Parathyroid adenoma (tissue), 2 donors: Measurements from ENCODE around the gene WDR88.
A peak's percentile ranks its signal among the peaks of the same experiment; 100 is the strongest.

Experiments
- H2AFZ ChIP-seq: fragments of 300-600 bp; sonication (generic); one replicate; pipeline ENCODE4 v1.7.0; 2017; ENCODE audit warnings: antibody characterized with exemption, mild to moderate bottlenecking
- H3K27ac ChIP-seq: fragments of 300-600 bp; sonication (generic); one replicate; pipeline ENCODE4 v1.7.0; 2017
- H3K27me3 ChIP-seq: fragments of 300-600 bp; sonication (generic); one replicate; pipeline ENCODE4 v1.7.0; 2017; ENCODE audit warnings: low read length; ENCODE audit not compliant: control insufficient read depth, insufficient read depth
- H3K36me3 ChIP-seq: fragments of 300-600 bp; sonication (generic); one replicate; pipeline ENCODE4 v1.7.0; 2017; ENCODE audit warnings: low read length; ENCODE audit not compliant: control insufficient read depth, insufficient read depth
- H3K4me1 ChIP-seq: fragments of 300-600 bp; sonication (generic); one replicate; pipeline ENCODE4 v1.7.0; 2017; ENCODE audit warnings: control low read depth
- H3K4me2 ChIP-seq: fragments of 300-600 bp; sonication (generic); one replicate; pipeline ENCODE4 v1.7.0; 2017; ENCODE audit warnings: low read length
- H3K4me3 ChIP-seq: fragments of 300-600 bp; sonication (generic); one replicate; pipeline ENCODE4 v1.7.0; 2017; ENCODE audit warnings: low read depth, low read length
- H3K79me2 ChIP-seq: fragments of 300-600 bp; sonication (generic); one replicate; pipeline ENCODE4 v1.7.0; 2017; ENCODE audit warnings: control low read depth
- H3K9ac ChIP-seq: fragments of 300-600 bp; sonication (generic); one replicate; pipeline ENCODE4 v1.7.0; 2017; ENCODE audit warnings: mild to moderate bottlenecking
- H3K9me3 ChIP-seq: fragments of 300-600 bp; sonication (generic); one replicate; pipeline ENCODE4 v1.7.0; 2017; ENCODE audit warnings: low read length; ENCODE audit not compliant: control insufficient read depth
- TF ChIP-seq, protein P1 (sequence below): fragments of 300-600 bp; sonication (generic); IDR thresholded peaks from one replicate; pipeline ENCODE4 v1.7.0; 2017; ENCODE audit warnings: antibody characterized with exemption, mild to moderate bottlenecking
- donor health status: primary hyperparathyroidism.

Gene WDR88

GRCh38 chr19:33132425-33132824 is 511 bp downstream of the WDR88 start:
- no peaks in the 10 kb centered on the region for H3K36me3 ChIP-seq
- TF ChIP-seq, protein P1, sequence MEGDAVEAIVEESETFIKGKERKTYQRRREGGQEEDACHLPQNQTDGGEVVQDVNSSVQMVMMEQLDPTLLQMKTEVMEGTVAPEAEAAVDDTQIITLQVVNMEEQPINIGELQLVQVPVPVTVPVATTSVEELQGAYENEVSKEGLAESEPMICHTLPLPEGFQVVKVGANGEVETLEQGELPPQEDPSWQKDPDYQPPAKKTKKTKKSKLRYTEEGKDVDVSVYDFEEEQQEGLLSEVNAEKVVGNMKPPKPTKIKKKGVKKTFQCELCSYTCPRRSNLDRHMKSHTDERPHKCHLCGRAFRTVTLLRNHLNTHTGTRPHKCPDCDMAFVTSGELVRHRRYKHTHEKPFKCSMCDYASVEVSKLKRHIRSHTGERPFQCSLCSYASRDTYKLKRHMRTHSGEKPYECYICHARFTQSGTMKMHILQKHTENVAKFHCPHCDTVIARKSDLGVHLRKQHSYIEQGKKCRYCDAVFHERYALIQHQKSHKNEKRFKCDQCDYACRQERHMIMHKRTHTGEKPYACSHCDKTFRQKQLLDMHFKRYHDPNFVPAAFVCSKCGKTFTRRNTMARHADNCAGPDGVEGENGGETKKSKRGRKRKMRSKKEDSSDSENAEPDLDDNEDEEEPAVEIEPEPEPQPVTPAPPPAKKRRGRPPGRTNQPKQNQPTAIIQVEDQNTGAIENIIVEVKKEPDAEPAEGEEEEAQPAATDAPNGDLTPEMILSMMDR = no peak
- no peak overlapping the region for H3K4me3 ChIP-seq
- no peaks in the 10 kb centered on the region for H3K79me2 ChIP-seq
- H3K4me1 ChIP-seq = peaks cover 6% of the 10 kb centered on the region
- H3K9ac ChIP-seq = no peak overlapping the region
- no peaks in the 10 kb centered on the region for H3K9me3 ChIP-seq
- H2AFZ ChIP-seq = no peak overlapping the region
- H3K27me3 ChIP-seq = no peaks in the 10 kb centered on the region
- no peak overlapping the region for H3K27ac ChIP-seq
- H3K4me2 ChIP-seq = no peak overlapping the region

GRCh38 chr19:33133438-33134031 is 1.6 kb downstream of the WDR88 start:
- Histone ChIP-seq H3K27me3 (no peaks in the 10 kb centered on the region), H3K4me2 (no peak overlapping the region)

DNA sequence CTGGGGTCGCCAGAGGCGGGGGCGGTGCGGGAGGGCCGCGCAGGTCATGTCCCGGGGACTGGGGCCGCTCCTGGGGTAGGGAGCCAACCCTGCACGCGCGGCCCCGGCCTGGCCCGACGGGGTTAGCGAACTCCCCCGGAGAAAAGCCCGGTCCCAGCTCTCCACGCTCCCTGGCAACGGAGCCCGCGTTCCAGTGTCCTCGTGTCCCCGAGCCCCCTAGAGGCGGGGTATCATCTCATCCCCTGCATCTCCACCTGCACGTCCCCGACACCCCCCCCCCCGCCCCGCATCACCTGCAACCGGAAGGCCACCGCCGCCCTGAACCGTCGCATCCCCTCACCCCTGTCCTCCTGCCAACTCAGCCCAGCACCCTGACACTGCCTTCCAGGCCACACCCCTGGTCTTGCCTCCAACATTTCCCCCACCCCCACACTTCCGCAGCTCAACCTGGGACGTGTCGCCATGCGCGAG is 2.7 kb downstream of the WDR88 start:
- Histone ChIP-seq H3K79me2 (no peaks in the 10 kb centered on the region), H3K36me3 (no peaks in the 10 kb centered on the region), H3K9ac (no peak overlapping the region), H3K27ac (no peak overlapping the region), H3K4me1 (peaks cover 6% of the 10 kb centered on the region), H3K4me3 (no peak overlapping the region), H2AFZ (no peak overlapping the region), H3K4me2 (no peak overlapping the region), H3K27me3 (no peaks in the 10 kb centered on the region), H3K9me3 (no peaks in the 10 kb centered on the region)
- TF ChIP-seq, protein P1 = no peak

More at GRCh38 chr19:33133438-33134031, 1.6 kb downstream of the WDR88 start:
- Histone ChIP-seq H3K79me2 (no peaks in the 10 kb centered on the region), H3K4me1 (peaks cover 6% of the 10 kb centered on the region), H3K9me3 (no peaks in the 10 kb centered on the region), H2AFZ (peak overlapping the region; percentile 36), H3K9ac (no peak overlapping the region), H3K4me3 (no peak overlapping the region), H3K27ac (no peak overlapping the region), H3K36me3 (no peaks in the 10 kb centered on the region)
- TF ChIP-seq, protein P1 = no peak

DNA sequence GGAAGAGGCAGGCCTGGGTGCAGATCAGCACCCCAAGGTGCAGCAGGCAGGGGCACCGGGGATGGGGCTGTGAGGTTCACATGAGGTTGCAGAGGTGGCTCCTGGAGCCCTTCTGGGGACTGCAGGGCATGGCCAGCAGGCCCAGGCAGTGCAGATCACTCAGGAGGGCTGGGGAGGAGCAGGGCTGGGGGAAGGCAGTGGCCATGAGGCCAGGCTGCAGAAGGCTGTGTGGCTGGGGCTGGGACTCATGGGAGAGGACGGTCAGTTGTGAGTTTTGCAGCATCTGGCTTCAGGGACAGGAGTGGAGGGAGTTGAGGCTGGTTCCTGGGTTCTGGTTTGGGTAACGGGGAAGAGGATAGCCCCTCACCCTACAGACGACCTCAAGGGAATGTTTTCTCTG is 7.3 kb downstream of the WDR88 start:
- Histone ChIP-seq H3K4me2 (no peak overlapping the region), H3K79me2 (no peaks in the 10 kb centered on the region), H3K27me3 (no peaks in the 10 kb centered on the region), H3K36me3 (no peaks in the 10 kb centered on the region), H3K9ac (no peak overlapping the region), H2AFZ (no peak overlapping the region), H3K4me1 (no peaks in the 10 kb centered on the region), H3K4me3 (no peak overlapping the region), H3K9me3 (no peaks in the 10 kb centered on the region), H3K27ac (no peak overlapping the region)
- TF ChIP-seq, protein P1 = no peak

DNA sequence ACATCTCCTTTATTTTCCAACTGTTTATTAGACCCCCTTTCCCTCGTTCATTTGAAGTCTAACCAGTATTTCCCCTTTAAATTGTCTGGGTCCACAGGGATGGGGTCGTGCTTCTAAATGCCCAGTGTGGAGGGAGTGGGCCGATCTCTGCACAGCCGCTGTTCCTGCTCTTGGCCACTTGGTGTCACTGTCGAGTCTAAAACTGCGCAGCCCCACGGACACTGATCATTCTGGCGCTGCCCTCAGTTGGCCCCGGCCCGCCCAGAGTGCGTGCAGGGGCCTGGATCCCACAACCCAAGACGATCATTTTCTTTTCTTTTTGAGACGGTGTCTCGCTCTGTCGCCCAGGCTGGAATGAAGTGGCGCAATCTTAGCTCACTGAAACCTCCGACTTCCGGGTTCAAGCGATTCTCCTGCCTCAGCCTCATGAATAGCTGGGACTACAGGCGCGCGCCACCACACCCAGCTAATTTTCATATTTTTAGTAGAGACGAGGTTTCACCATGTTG is 12.0 kb downstream of the WDR88 start:
- Histone ChIP-seq H3K36me3 (no peaks in the 10 kb centered on the region), H3K4me3 (no peak overlapping the region), H3K79me2 (no peaks in the 10 kb centered on the region), H2AFZ (peak overlapping the region; percentile 58), H3K9me3 (no peaks in the 10 kb centered on the region), H3K4me2 (no peak overlapping the region), H3K4me1 (no peaks in the 10 kb centered on the region), H3K27ac (no peak overlapping the region), H3K27me3 (no peaks in the 10 kb centered on the region), H3K9ac (no peak overlapping the region)
- TF ChIP-seq, protein P1 = peak; percentile 97
